ENCODE data around the gene ULK4.

DNA sequence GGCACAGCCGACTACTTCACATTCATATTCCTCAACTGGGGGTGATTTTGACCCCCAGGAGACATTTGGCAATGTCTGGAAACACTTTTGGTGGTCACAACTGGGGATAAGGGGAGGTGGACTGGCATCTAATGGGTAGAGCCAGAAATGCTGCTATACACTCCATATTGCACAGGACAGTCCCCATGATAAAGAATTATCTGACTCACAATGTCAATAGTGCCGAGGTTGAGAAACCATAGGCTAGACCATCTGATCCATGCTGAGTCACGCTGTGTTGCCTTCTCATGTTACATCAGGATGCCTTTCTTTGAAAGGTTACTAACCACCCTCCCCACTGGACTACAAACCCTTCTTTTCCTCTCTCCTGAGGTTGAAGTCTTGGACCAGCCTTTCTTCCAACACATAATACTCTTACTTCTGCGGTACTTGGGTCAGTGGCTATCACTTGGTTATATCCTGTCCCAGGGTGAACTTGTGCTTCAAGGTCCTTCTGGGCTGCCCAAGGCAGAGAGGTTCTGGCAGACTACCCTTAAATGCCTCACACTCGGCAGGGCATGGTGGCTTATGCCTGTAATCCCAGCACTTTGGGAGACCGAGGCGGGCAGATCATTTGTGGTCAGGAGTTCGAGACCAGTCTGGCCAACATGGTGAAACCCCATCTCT, 693.8 kb downstream of the ULK4 start:
- TF ChIP-seq, protein P1, sequence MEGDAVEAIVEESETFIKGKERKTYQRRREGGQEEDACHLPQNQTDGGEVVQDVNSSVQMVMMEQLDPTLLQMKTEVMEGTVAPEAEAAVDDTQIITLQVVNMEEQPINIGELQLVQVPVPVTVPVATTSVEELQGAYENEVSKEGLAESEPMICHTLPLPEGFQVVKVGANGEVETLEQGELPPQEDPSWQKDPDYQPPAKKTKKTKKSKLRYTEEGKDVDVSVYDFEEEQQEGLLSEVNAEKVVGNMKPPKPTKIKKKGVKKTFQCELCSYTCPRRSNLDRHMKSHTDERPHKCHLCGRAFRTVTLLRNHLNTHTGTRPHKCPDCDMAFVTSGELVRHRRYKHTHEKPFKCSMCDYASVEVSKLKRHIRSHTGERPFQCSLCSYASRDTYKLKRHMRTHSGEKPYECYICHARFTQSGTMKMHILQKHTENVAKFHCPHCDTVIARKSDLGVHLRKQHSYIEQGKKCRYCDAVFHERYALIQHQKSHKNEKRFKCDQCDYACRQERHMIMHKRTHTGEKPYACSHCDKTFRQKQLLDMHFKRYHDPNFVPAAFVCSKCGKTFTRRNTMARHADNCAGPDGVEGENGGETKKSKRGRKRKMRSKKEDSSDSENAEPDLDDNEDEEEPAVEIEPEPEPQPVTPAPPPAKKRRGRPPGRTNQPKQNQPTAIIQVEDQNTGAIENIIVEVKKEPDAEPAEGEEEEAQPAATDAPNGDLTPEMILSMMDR (IDR thresholded peaks at IDR 0.05; ENCODE audit: low read depth, low read length): no peak
- TF ChIP-seq, protein P2, sequence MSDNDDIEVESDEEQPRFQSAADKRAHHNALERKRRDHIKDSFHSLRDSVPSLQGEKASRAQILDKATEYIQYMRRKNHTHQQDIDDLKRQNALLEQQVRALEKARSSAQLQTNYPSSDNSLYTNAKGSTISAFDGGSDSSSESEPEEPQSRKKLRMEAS (IDR thresholded peaks at IDR 0.05; ENCODE audit: low read depth, low read length): no peak; the same call in 1 of the 2 replicates

Data from NB4 (cell line).